ENCODE results near the gene CD7.
"Not testable (repeated sequence)": the region's sequence is repeated elsewhere in the genome, so short reads cannot be mapped to it uniquely, and the experiment has no call there.

The CD7 gene

GRCh38 chr17:82350182-82351030, 33.0 kb upstream of the CD7 start:
- TF ChIP-seq, protein P1, sequence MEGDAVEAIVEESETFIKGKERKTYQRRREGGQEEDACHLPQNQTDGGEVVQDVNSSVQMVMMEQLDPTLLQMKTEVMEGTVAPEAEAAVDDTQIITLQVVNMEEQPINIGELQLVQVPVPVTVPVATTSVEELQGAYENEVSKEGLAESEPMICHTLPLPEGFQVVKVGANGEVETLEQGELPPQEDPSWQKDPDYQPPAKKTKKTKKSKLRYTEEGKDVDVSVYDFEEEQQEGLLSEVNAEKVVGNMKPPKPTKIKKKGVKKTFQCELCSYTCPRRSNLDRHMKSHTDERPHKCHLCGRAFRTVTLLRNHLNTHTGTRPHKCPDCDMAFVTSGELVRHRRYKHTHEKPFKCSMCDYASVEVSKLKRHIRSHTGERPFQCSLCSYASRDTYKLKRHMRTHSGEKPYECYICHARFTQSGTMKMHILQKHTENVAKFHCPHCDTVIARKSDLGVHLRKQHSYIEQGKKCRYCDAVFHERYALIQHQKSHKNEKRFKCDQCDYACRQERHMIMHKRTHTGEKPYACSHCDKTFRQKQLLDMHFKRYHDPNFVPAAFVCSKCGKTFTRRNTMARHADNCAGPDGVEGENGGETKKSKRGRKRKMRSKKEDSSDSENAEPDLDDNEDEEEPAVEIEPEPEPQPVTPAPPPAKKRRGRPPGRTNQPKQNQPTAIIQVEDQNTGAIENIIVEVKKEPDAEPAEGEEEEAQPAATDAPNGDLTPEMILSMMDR (conservative IDR thresholded peaks at IDR 0.05; ENCODE audit: low read depth, low read length) = peak; percentile 78
- Histone ChIP-seq H2AFZ (ENCODE audit: low read depth) (peak overlapping the region; percentile 71; the same call in 1 of the 2 replicates), H3K27ac (peak overlapping the region; percentile 91), H4K20me1 (ENCODE audit: insufficient read depth) (no peaks in the 10 kb centered on the region), H3K4me2 (peak overlapping the region; percentile 90), H3K79me2 (ENCODE audit: insufficient read depth, low read depth) (no peaks in the 10 kb centered on the region), H3K36me3 (ENCODE audit: insufficient read depth) (no peaks in the 10 kb centered on the region), H3K4me3 (IDR thresholded peaks at IDR 0.05; ENCODE audit: insufficient read depth, low read depth, low read length) (no peak overlapping the region), H3K9ac (peak overlapping the region; percentile 58; the same call in 1 of the 2 replicates), H3K27me3 (ENCODE audit: insufficient read depth, low read depth) (no peaks in the 10 kb centered on the region), H3K4me1 (ENCODE audit: low read depth, poor library complexity, severe bottlenecking) (peaks cover 67% of the 10 kb centered on the region)

DNA sequence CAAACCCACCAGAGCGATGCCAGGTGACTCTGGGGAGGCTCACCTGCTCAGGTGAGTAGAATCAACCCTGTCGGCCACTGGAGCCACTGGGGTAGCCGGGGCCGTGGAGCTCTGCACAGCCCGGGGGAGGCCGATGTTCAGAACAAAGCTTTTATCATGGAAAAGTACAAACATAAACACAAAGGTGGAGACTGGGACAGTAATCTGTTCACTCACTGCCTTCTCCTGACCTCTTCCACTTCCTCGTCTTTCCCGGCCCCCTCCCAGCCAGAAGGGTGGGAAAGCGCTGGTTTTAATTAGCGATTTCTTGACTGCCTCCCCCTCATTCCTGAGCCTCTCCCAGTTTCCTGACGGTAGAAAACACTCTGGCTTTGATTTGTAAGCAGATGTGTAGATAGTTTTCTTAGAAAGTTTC, 31.9 kb upstream of the CD7 start:
- no peak overlapping the region for H3K9ac ChIP-seq
- no peaks in the 10 kb centered on the region for H4K20me1 ChIP-seq (ENCODE audit: insufficient read depth)
- peaks cover 60% of the 10 kb centered on the region for H3K4me1 ChIP-seq (ENCODE audit: low read depth, poor library complexity, severe bottlenecking)
- H3K4me3 ChIP-seq (IDR thresholded peaks at IDR 0.05; ENCODE audit: insufficient read depth, low read depth, low read length) = no peak overlapping the region
- peak overlapping the region; percentile 91 for H3K27ac ChIP-seq
- peak overlapping the region; percentile 90 for H3K4me2 ChIP-seq
- H3K27me3 ChIP-seq (ENCODE audit: insufficient read depth, low read depth) = no peaks in the 10 kb centered on the region
- H2AFZ ChIP-seq (ENCODE audit: low read depth) = no peak overlapping the region
- H3K36me3 ChIP-seq (ENCODE audit: insufficient read depth) = no peaks in the 10 kb centered on the region
- TF ChIP-seq, protein P1 (conservative IDR thresholded peaks at IDR 0.05; ENCODE audit: low read depth, low read length) = no peak
- H3K79me2 ChIP-seq (ENCODE audit: insufficient read depth, low read depth) = no peaks in the 10 kb centered on the region

DNA sequence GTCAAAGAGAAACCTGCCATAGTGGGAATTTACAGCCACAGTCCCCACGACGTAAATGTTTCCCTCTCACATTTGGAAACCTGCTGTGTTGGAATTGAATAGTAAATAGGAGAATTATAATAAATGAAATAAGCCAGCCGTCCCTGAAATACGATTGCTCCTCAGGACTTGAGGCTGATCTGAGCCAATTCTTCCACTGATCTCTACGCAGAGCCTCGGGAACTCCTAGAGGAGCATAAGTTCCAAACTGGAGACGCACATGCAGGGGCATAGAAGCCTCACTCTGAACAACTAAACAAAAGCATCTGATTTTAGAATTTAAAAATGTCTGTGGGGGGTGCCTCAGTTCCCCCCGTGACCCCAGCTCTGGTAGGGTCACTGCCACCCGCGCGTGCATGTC, 31.5 kb upstream of the CD7 start:
- Histone ChIP-seq H3K27ac (no peak overlapping the region; the same call in 1 of the 2 replicates), H3K4me1 (ENCODE audit: low read depth, poor library complexity, severe bottlenecking) (peaks cover 60% of the 10 kb centered on the region)

GRCh38 chr17:82348434-82348833, 31.0 kb upstream of the CD7 start:
- no peaks in the 10 kb centered on the region for H3K36me3 ChIP-seq (ENCODE audit: insufficient read depth)
- no peak overlapping the region for H2AFZ ChIP-seq (ENCODE audit: low read depth)
- H3K27ac ChIP-seq = no peak overlapping the region
- no peak overlapping the region for H3K4me2 ChIP-seq
- TF ChIP-seq, protein P1 (conservative IDR thresholded peaks at IDR 0.05; ENCODE audit: low read depth, low read length) = no peak
- H3K27me3 ChIP-seq (ENCODE audit: insufficient read depth, low read depth) = no peaks in the 10 kb centered on the region
- no peak overlapping the region for H3K9ac ChIP-seq
- H3K79me2 ChIP-seq (ENCODE audit: insufficient read depth, low read depth) = no peaks in the 10 kb centered on the region
- H3K4me1 ChIP-seq (ENCODE audit: low read depth, poor library complexity, severe bottlenecking) = peaks cover 55% of the 10 kb centered on the region
- no peaks in the 10 kb centered on the region for H4K20me1 ChIP-seq (ENCODE audit: insufficient read depth)
- H3K4me3 ChIP-seq (IDR thresholded peaks at IDR 0.05; ENCODE audit: insufficient read depth, low read depth, low read length) = no peak overlapping the region

More for the DNA sequence above, 31.5 kb upstream of the CD7 start:
- Histone ChIP-seq H2AFZ (ENCODE audit: low read depth) (no peak overlapping the region), H3K27me3 (ENCODE audit: insufficient read depth, low read depth) (no peaks in the 10 kb centered on the region), H3K4me3 (IDR thresholded peaks at IDR 0.05; ENCODE audit: insufficient read depth, low read depth, low read length) (no peak overlapping the region), H3K79me2 (ENCODE audit: insufficient read depth, low read depth) (no peaks in the 10 kb centered on the region), H3K36me3 (ENCODE audit: insufficient read depth) (no peaks in the 10 kb centered on the region), H3K4me2 (no peak overlapping the region; the same call in 1 of the 2 replicates), H3K9ac (no peak overlapping the region), H4K20me1 (ENCODE audit: insufficient read depth) (no peaks in the 10 kb centered on the region)
- TF ChIP-seq, protein P1 (conservative IDR thresholded peaks at IDR 0.05; ENCODE audit: low read depth, low read length) = no peak

- not testable (repeated sequence) for H3K4me2 ChIP-seq; H3K27me3 ChIP-seq (ENCODE audit: insufficient read depth, low read depth); H3K9ac ChIP-seq; H3K36me3 ChIP-seq (ENCODE audit: insufficient read depth); H3K27ac ChIP-seq; H4K20me1 ChIP-seq (ENCODE audit: insufficient read depth); H3K79me2 ChIP-seq (ENCODE audit: insufficient read depth, low read depth); H2AFZ ChIP-seq (ENCODE audit: low read depth); H3K4me3 ChIP-seq (IDR thresholded peaks at IDR 0.05; ENCODE audit: insufficient read depth, low read depth, low read length)
- peaks cover 51% of the 10 kb centered on the region for H3K4me1 ChIP-seq (ENCODE audit: low read depth, poor library complexity, severe bottlenecking)
Measured at GRCh38 chr17:82347994-82348393, 30.6 kb upstream of the CD7 start.
